HCT116 (cell line): Measurements from ENCODE around the gene SLC6A7. TPM values are rescaled to one million over a fixed set of nuclear protein-coding genes. Genes with fewer than 3 reads are reported as not detected.

ENCODE experiments used
- ATAC-seq: fragments of 200-7000 bp; cut with Tn5 transposase; 2 replicates; pipeline ENCODE4 v1.9.1; 2020; ENCODE audit warnings: mild to moderate bottlenecking, moderate library complexity
- BruUV-seq: library from RNA; stranded (reverse); fragments of 400-500 nt; replicated peaks from 2 replicates; lab custom pipeline; 2021; lab: Mats Ljungman, UMichigan
- CTCF ChIA-PET: fragments of 300-600 bp; sonication (Branson Sonifier 250); formaldehyde crosslinking; loops from one replicate; lab custom pipeline; 2021; ENCODE audit warnings: antibody characterized with exemption; lab: Charles Lee
- POLR2A ChIA-PET: fragments of 300-600, 350-600 bp; sonication (Branson Sonifier 250); formaldehyde crosslinking; loops from one replicate; lab custom pipeline; 2021; ENCODE audit warnings: antibody characterized with exemption; lab: Charles Lee
- RAD21 ChIA-PET, 2 experiments: fragments of 300-600 bp; sonication (Branson Sonifier 250); formaldehyde crosslinking; loops; one replicate each; lab custom pipeline; 2023; ENCODE audit warnings: low total read pairs in 2 of 2; ENCODE audit not compliant: uncharacterized antibody in 2 of 2, unreplicated experiment in 2 of 2, low non-redundant PET in 1 of 2; lab: Charles Lee
- DNase-seq: peaks from one replicate; pipeline ENCODE4 v3.0.0-alpha.2; 2010; ENCODE audit warnings: low read depth, low spot score
- H2AFZ ChIP-seq: fragments of 200-600 bp; shearing (Covaris generic), sonication (generic); 2 replicates; pipeline ENCODE4 v1.6.1; 2017; ENCODE audit warnings: low read depth, mixed run types, mixed read lengths, antibody characterized with exemption, low read length; ENCODE audit not compliant: poor library complexity, severe bottlenecking
- H3K27ac ChIP-seq: 2 replicates; pipeline ENCODE4 v1.5.1; 2012; ENCODE audit warnings: low read depth, low read length
- H3K27me3 ChIP-seq: fragments of 200-600 bp; sonication (generic); 2 replicates; pipeline ENCODE4 v1.6.1; 2016; ENCODE audit warnings: mixed run types, low read length, mixed read lengths; ENCODE audit not compliant: insufficient read depth
- H3K36me3 ChIP-seq, 2 experiments: fragments of 200-500 bp in 1 of 2; fragments of 200-600 bp in 1 of 2; sonication (Bioruptor generic) in 1 of 2; sonication (generic) in 1 of 2; 2 replicates each; pipeline versions ENCODE4 v1.5.1 to v1.6.1; 2014 to 2016; ENCODE audit warnings: low read length in 2 of 2, inconsistent platforms in 1 of 2, mixed read lengths in 1 of 2, mixed run types in 1 of 2; ENCODE audit not compliant: insufficient read depth in 2 of 2, control insufficient read depth in 1 of 2
- H3K4me1 ChIP-seq, 2 experiments: fragments of 200-600 bp in 1 of 2; sonication (generic) in 1 of 2; 2 replicates each; pipeline versions ENCODE4 v1.5.1 to v1.6.1; 2012 to 2017; ENCODE audit warnings: low read length in 2 of 2, inconsistent platforms in 1 of 2, mild to moderate bottlenecking in 1 of 2, mixed read lengths in 1 of 2, mixed run types in 1 of 2, moderate library complexity in 1 of 2; ENCODE audit not compliant: insufficient read depth in 2 of 2, control insufficient read depth in 1 of 2
- H3K4me2 ChIP-seq: fragments of 200-600 bp; sonication (generic); 2 replicates; pipeline ENCODE4 v1.6.1; 2017; ENCODE audit warnings: mixed run types, low read length, mixed read lengths
- H3K4me3 ChIP-seq, 2 experiments: fragments of 200-600 bp in 1 of 2; sonication (generic) in 1 of 2; replicated peaks in 1 of 2; 2 replicates each; pipeline ENCODE4 v1.5.1; 2011 to 2016; ENCODE audit warnings: low read length in 2 of 2, control low read depth in 1 of 2, low read depth in 1 of 2, mild to moderate bottlenecking in 1 of 2, mixed read lengths in 1 of 2, mixed run types in 1 of 2
- H3K79me2 ChIP-seq: fragments of 200-600 bp; sonication (generic); 2 replicates; pipeline ENCODE4 v1.6.1; 2017; ENCODE audit warnings: mild to moderate bottlenecking, mixed run types, low read length, moderate library complexity, mixed read lengths; ENCODE audit not compliant: insufficient read depth
- H3K9ac ChIP-seq: fragments of 200-600 bp; sonication (generic); 2 replicates; pipeline ENCODE4 v1.6.1; 2016; ENCODE audit warnings: low read length, mixed read lengths
- H3K9me2 ChIP-seq: fragments of 200-600 bp; sonication (generic), shearing (Covaris generic); 2 replicates; pipeline ENCODE4 v1.6.1; 2017; ENCODE audit warnings: mixed run types, mild to moderate bottlenecking, moderate library complexity; ENCODE audit not compliant: insufficient read depth
- H3K9me3 ChIP-seq, 2 experiments: fragments of 200-500 bp in 1 of 2; fragments of 200-600 bp in 1 of 2; sonication (Bioruptor generic) in 1 of 2; sonication (generic) in 1 of 2; 2 replicates each; pipeline ENCODE4 v1.6.1; 2014 to 2017; ENCODE audit warnings: low read length in 2 of 2, mixed read lengths in 2 of 2, inconsistent platforms in 1 of 2, low read depth in 1 of 2, mild to moderate bottlenecking in 1 of 2, mixed run types in 1 of 2, moderate library complexity in 1 of 2; ENCODE audit not compliant: control insufficient read depth in 1 of 2, insufficient read depth in 1 of 2
- H4K20me1 ChIP-seq: fragments of 200-600 bp; sonication (generic), shearing (Covaris generic); 2 replicates; pipeline ENCODE4 v1.6.1; 2017; ENCODE audit warnings: mixed run types, mild to moderate bottlenecking, moderate library complexity; ENCODE audit not compliant: insufficient read depth
- CBX3 ChIP-seq: IDR thresholded peaks from 2 replicates; pipeline ENCODE4 v1.6.1; 2012; ENCODE audit warnings: low read depth
- CEBPB ChIP-seq: IDR thresholded peaks from 2 replicates; pipeline ENCODE4 v1.6.1; 2012; ENCODE audit warnings: low read depth
- CTCF ChIP-seq, 3 experiments: fragments of 200-600 bp in 1 of 3; sonication (generic) in 1 of 3; IDR thresholded peaks in 2 of 3; conservative IDR thresholded peaks in 1 of 3; 2 replicates each; pipeline ENCODE4 v1.5.1; 2012 to 2017; ENCODE audit warnings: low read depth in 2 of 3, low read length in 2 of 3, antibody characterized with exemption in 1 of 3, borderline replicate concordance in 1 of 3, control low read depth in 1 of 3, mild to moderate bottlenecking in 1 of 3, mixed read lengths in 1 of 3, mixed run types in 1 of 3, moderate library complexity in 1 of 3; ENCODE audit not compliant: insufficient read depth in 1 of 3
- EGR1 ChIP-seq: IDR thresholded peaks from 2 replicates; pipeline ENCODE4 v1.6.1; 2012; ENCODE audit warnings: low read depth
- ELF1 ChIP-seq: IDR thresholded peaks from 2 replicates; pipeline ENCODE4 v1.6.1; 2012; ENCODE audit warnings: low read depth, borderline replicate concordance
- JUND ChIP-seq: IDR thresholded peaks from 2 replicates; pipeline ENCODE4 v1.6.1; 2012
- MAX ChIP-seq: IDR thresholded peaks from 2 replicates; pipeline ENCODE4 v1.6.1; 2012
- POLR2A ChIP-seq: IDR thresholded peaks from 2 replicates; pipeline ENCODE4 v1.7.0; 2011; ENCODE audit warnings: borderline replicate concordance; ENCODE audit not compliant: insufficient read depth, insufficient read length; ENCODE audit errors: extremely low read depth
- POLR2AphosphoS5 ChIP-seq: IDR thresholded peaks from 2 replicates; pipeline ENCODE4 v1.6.1; 2011; ENCODE audit warnings: mild to moderate bottlenecking, low read depth, low read length, moderate library complexity
- RAD21 ChIP-seq: IDR thresholded peaks from 2 replicates; pipeline ENCODE4 v1.6.1; 2012; ENCODE audit warnings: low read depth, mild to moderate bottlenecking
- REST ChIP-seq: IDR thresholded peaks from 2 replicates; pipeline ENCODE4 v1.6.1; 2012; ENCODE audit warnings: low read depth
- SIN3A ChIP-seq: IDR thresholded peaks from 2 replicates; pipeline ENCODE4 v1.6.1; 2012; ENCODE audit warnings: low read depth
- SP1 ChIP-seq: IDR thresholded peaks from 2 replicates; pipeline ENCODE4 v1.6.1; 2012; ENCODE audit warnings: low read depth
- SRF ChIP-seq: IDR thresholded peaks from 2 replicates; pipeline ENCODE4 v1.6.1; 2012; ENCODE audit warnings: low read depth
- TCF7L2 ChIP-seq: IDR thresholded peaks from 2 replicates; pipeline ENCODE4 v1.7.0; 2011; ENCODE audit warnings: borderline replicate concordance, inconsistent platforms; ENCODE audit not compliant: insufficient read depth, insufficient read length; ENCODE audit errors: extremely low read depth
- YY1 ChIP-seq: IDR thresholded peaks from 2 replicates; pipeline ENCODE4 v1.6.1; 2011; ENCODE audit warnings: low read length, low read depth, moderate library complexity, mild to moderate bottlenecking; ENCODE audit not compliant: insufficient replicate concordance; ENCODE audit errors: extremely low read depth
- ZFX ChIP-seq: fragments of 450-650 bp; IDR thresholded peaks from 2 replicates; pipeline ENCODE4 v1.6.1; 2017
- ZNF274 ChIP-seq: fragments of 200-500 bp; sonication (Bioruptor generic); IDR thresholded peaks from 2 replicates; pipeline ENCODE4 v1.6.1; 2014; ENCODE audit warnings: mild to moderate bottlenecking, low read depth, low read length, inconsistent platforms
- intact Hi-C: fragments of 100-400 bp; cut with micrococcal nuclease; formaldehyde crosslinking; loops from 2 replicates; pipeline ENCODE4 v1.10.0; 2022
- total RNA-seq: library from RNA; stranded (reverse); gene quantifications from one replicate; pipeline ENCODE4 v1.2.1, GENCODE V29; 2021; ENCODE audit not compliant: unreplicated experiment
- TF ChIP-seq, protein P1 (sequence below): IDR thresholded peaks from 2 replicates; pipeline ENCODE4 v1.6.1; 2012

Gene SLC6A7
- total RNA-seq, 1 experiment from 2014 or later = not detected

DNA sequence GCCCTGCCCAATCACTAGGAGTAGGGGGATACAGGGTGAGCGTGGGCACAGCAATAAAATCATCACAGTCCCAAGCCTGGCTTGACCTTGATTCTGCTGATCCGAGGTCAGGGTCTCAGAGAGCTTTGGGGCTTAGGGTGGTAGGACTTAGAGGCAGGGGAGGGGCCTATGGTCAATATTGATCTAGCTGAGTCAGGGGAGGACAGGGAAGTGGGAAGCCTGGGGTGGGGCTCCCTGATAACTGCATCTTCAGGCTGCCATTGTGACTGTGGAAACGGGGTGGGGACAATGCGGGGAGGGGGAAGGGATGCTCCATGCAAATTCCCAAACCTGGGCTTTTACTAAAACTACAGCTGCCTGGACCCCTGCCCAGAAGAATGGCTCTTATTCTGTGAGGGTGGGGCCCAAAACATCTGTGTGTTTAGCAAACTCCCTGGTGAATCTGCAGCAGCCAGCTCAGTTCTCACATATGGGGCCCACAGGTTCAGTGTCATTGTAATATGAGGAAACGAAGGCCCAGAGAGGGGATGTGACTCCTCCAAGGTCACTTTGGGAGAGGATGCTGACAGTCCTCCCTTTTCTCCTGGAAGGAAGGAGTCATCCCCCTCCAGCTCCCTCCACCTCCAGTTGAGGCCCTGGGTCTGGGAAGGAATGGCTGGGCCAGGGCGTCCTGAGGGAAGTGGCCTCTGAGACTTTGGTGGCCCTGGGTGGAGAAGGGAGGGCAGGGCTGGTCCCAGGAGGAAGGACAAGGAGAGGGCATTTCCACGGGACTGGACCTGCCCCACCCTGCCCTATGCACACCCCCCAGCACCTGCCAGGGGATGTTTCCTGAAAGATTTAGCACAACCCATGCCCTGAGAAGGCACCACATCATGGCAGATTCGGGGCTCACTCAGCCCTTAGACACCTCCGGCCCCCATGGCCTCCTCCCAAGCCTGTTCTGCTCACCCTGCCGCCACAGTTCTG lies 26.4 kb downstream of the SLC6A7 start:
- intact Hi-C loops = loop anchor here (10.0 kb wide), 2 partner anchors 171 to 211 kb away; partner anchors contain the start of genes HMGXB3 and TIGD6
- Histone ChIP-seq H3K79me2 (no peaks in the 10 kb centered on the region), H3K9me2 (no peaks in the 10 kb centered on the region), H2AFZ (no peak overlapping the region), H3K9ac (no peak overlapping the region), H3K27ac (no peak overlapping the region), H3K36me3 (no peaks in the 10 kb centered on the region), H3K4me1 (0 out of 4 replicates have a peak, but pooled peaks cover 0 to 2% of the 10 kb centered on the region in 2 experiments), H3K4me2 (no peak overlapping the region), H3K27me3 (no peaks in the 10 kb centered on the region), H3K9me3 (no peaks in the 10 kb centered on the region), H4K20me1 (no peaks in the 10 kb centered on the region), H3K4me3 (no peak overlapping the region)
- TF ChIP-seq SIN3A (no peak), SP1 (no peak), JUND (no peak), ZFX (no peak), ELF1 (no peak), REST (no peak), MAX (no peak), TCF7L2 (no peak), ZNF274 (no peak), CTCF (IDR thresholded peaks at IDR 0.05 in 2 of 3, conservative IDR thresholded peaks at IDR 0.05 in 1 of 3; ENCODE audit: borderline replicate concordance in 1 of 3, insufficient read depth in 1 of 3, low read depth in 2 of 3, low read length in 2 of 3) (no peak), EGR1 (no peak), CBX3 (no peak), POLR2A (no peak), CEBPB (no peak), SRF (no peak), YY1 (no peak), POLR2AphosphoS5 (no peak), RAD21 (no peak)
- TF ChIP-seq, protein P1, sequence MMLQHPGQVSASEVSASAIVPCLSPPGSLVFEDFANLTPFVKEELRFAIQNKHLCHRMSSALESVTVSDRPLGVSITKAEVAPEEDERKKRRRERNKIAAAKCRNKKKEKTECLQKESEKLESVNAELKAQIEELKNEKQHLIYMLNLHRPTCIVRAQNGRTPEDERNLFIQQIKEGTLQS = no peak
- ChIA-PET CTCF (interaction anchor here (1.4 kb wide), 1 partner anchor 382 kb away, joined by 3 read pairs; no protein-coding TSS in a partner anchor), RAD21 (no interaction called here), POLR2A (no interaction called here)
- DNase-seq (no peak), ATAC-seq (no peak)
- no TSS peak for BruUV-seq
